Skeletal muscle tissue (tissue), 4 donors: ENCODE data around the gene FANCE. TPM values are rescaled to one million over a fixed set of nuclear protein-coding genes. Genes with fewer than 3 reads are reported as not detected.

Experiments
- H3K27ac ChIP-seq: one replicate; pipeline ENCODE4 v1.7.0; 2013; ENCODE audit warnings: mild to moderate bottlenecking, low read depth, low read length, inconsistent platforms
- H3K27me3 ChIP-seq, 3 donors: one replicate each; pipeline ENCODE4 v1.7.0; 2013; ENCODE audit warnings: low read length in 3 of 3; ENCODE audit not compliant: control insufficient read depth in 3 of 3, insufficient read depth in 3 of 3
- H3K36me3 ChIP-seq, 3 donors: one replicate each; pipeline ENCODE4 v1.7.0; 2013; ENCODE audit warnings: low read length in 3 of 3; ENCODE audit not compliant: control insufficient read depth in 3 of 3, insufficient read depth in 3 of 3
- H3K4me1 ChIP-seq, 3 donors: one replicate each; pipeline ENCODE4 v1.7.0; 2013; ENCODE audit warnings: low read length in 3 of 3, mild to moderate bottlenecking in 3 of 3; ENCODE audit not compliant: control insufficient read depth in 3 of 3, insufficient read depth in 3 of 3
- H3K4me3 ChIP-seq, 3 donors: one replicate each; pipeline ENCODE4 v1.7.0; 2013; ENCODE audit warnings: low read length in 3 of 3
- H3K9ac ChIP-seq, 3 donors: one replicate each; pipeline ENCODE4 v1.7.0; 2013; ENCODE audit warnings: low read length in 3 of 3, mild to moderate bottlenecking in 3 of 3, moderate library complexity in 2 of 3, low read depth in 1 of 3
- H3K9me3 ChIP-seq, 3 donors: one replicate each; pipeline ENCODE4 v1.7.0; 2013; ENCODE audit warnings: low read length in 3 of 3; ENCODE audit not compliant: control insufficient read depth in 3 of 3
- total RNA-seq: library from RNA; depleted of rRNA; stranded (reverse); fragments of >200 nt; gene quantifications from one replicate; pipeline ENCODE4 v1.2.3, GENCODE V29; 2014
- donor health status: Osteomylitis.

Gene FANCE
- total RNA-seq, 1 donor from 2014 or later: 21.9 TPM

DNA sequence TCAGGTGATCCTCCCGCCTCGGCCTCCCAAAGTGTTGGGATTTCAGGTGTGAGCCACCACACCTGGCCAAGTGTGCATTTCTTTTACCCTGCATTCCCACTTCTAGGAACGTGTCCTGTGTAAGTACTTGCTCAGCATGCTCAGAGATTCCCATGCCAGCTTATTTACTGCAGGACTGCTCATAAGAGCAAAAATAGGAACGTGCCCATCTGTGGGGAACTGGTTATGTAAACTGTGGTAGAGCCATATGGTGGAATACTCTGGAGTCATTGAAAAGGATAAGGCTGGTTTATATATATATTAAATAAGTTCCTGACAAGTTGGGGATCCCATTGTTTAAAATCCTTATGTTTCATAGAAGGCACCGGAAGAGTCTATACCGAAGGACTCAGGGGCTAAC is 38.2 kb upstream of the FANCE start:
- H3K36me3 ChIP-seq: peaks cover 28 to 45% (median 42%) of the 10 kb centered on the region in 3 donors
- H3K9ac ChIP-seq: no peak overlapping the region
- H3K9me3 ChIP-seq: no peaks in the 10 kb centered on the region
- H3K4me3 ChIP-seq: no peak overlapping the region
- no peak overlapping the region for H3K27ac ChIP-seq
- H3K27me3 ChIP-seq: no peaks in the 10 kb centered on the region
- peaks cover 13 to 22% (median 15%) of the 10 kb centered on the region in 3 donors for H3K4me1 ChIP-seq

DNA sequence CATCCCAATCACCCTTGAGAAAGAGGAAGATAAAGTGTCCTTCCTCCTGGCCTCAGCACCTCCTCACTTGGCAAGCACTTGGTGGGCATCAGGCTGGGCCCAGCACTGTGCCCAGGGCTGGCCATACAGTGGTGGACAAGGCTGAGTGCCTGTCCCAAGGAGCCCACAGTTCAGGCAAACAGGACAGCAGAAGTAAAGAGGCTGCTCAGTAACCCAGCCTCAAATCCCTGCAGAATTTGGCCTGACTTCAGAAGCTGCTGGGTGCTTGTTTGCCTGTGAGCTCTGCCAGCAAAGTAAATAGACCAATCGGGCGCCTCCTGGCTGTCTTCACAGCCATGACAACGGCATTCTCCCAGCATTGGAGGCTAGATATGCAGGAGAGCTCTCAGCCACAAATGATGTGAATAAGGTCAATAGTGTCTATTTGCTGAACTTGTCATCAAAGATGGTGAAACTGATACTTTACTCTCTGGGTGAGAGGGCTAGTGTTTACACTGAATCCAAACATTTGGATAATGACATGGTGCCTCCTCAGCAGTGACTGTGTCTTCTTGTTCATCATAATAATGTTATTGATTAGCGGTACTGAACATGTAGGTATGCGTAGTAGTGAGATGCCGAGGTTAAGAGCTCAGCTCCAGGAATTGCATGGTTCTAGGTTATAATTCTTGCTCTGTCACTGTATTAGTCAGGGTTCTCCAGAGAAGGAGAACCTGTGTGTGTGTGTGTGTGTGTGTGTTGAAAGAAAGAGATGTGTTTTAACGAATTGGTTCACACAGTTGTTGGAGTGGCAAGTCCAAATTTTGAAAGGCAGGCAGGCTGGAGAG is 36.9 kb upstream of the FANCE start:
- Histone ChIP-seq H3K36me3 (peaks cover 28 to 45% (median 45%) of the 10 kb centered on the region in 3 donors), H3K9ac (peak overlapping the region in 2 of 3 donors; percentile 34), H3K4me3 (no peak overlapping the region), H3K27ac (peak overlapping the region; percentile 27), H3K4me1 (peaks cover 15 to 25% (median 21%) of the 10 kb centered on the region in 3 donors), H3K27me3 (no peaks in the 10 kb centered on the region), H3K9me3 (no peaks in the 10 kb centered on the region)

DNA sequence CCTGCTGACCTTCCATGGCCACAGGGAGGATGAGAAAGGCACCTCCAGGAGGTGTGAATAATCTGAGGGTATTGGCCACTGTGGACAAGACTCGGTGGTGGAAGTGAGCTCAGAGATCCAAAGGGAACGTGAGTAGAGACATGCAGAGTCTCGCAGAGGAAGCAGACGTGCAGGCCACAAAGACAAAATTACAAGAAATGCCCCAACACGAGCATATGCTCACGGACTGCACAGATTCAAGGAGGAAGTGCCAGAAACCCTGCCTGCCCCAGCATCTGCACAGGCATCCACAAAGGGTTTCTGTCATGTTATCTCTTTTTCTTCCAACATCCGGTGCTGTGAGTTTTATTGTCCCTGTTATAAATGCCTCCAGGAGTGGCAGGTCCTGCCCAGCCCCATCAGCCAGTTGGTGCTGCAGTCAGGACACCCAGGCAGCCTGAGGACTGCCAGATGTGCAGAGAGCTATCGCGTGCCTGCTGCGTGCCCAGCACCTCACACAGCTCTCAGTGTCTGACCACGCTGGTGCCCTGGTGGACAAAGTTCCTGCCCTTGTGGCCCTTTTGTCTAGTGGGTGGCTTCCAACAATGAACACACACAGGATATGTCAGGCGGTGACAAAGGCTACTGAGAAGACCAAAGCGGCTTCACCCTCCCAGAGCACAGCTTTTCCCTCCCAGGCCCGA is 34.0 kb upstream of the FANCE start:
- peaks cover 24 to 35% (median 33%) of the 10 kb centered on the region in 3 donors for H3K36me3 ChIP-seq
- no peaks in the 10 kb centered on the region for H3K27me3 ChIP-seq
- peak overlapping the region; percentile 12 for H3K27ac ChIP-seq

DNA sequence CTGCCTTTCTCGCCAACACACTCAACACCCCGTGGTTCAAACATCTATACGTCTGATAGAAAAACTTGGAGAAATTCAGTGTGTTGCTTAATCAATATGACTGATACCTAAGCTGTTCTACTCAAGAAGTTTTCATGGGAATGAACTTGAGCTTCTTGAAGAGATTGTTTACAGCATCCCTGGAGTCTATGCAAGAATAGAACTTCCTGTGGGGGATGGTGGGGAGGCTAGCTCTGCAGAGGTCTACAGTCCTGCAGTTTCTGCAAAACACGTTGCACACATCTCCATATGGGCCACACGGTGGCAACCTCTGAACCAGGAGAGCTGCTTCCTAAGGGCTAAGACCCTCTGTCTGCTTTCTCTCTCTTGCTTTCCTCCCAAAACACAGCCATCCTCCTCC is 32.7 kb upstream of the FANCE start:
- Histone ChIP-seq H3K36me3 (peaks cover 27 to 42% (median 36%) of the 10 kb centered on the region in 3 donors), H3K4me3 (no peak overlapping the region), H3K9me3 (no peaks in the 10 kb centered on the region), H3K9ac (no peak overlapping the region), H3K27ac (no peak overlapping the region), H3K27me3 (no peaks in the 10 kb centered on the region), H3K4me1 (peaks cover 14 to 22% (median 20%) of the 10 kb centered on the region in 3 donors)

More for the DNA sequence above, 34.0 kb upstream of the FANCE start:
- Histone ChIP-seq H3K4me1 (peaks cover 15 to 25% (median 21%) of the 10 kb centered on the region in 3 donors), H3K9me3 (no peaks in the 10 kb centered on the region), H3K9ac (peak overlapping the region in 1 of 3 donors; percentile 16), H3K4me3 (no peak overlapping the region)

DNA sequence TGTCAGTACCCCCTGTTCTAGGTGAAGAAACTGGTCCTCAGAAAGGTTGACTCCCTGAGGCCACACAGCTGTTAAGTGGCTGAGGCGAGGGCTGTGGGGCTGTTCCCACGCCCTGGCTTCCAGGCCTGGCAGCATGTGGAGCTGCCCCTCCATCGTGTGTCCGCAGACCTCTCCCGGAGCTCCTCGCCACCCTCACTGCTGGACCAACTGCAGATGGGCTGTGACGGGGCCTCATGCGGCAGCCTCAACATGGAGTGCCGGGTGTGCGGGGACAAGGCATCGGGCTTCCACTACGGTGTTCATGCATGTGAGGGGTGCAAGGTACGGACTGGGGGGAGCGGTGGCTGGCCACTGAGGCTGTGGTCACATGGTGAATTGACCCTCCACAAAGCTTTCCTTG is 32.2 kb upstream of the FANCE start:
- H3K4me1 ChIP-seq: peaks cover 8 to 17% (median 14%) of the 10 kb centered on the region in 3 donors
- no peaks in the 10 kb centered on the region for H3K27me3 ChIP-seq
- peaks cover 31 to 46% (median 37%) of the 10 kb centered on the region in 3 donors for H3K36me3 ChIP-seq
- H3K4me3 ChIP-seq: no peak overlapping the region
- H3K27ac ChIP-seq: no peak overlapping the region
- no peak overlapping the region for H3K9ac ChIP-seq
- H3K9me3 ChIP-seq: no peaks in the 10 kb centered on the region

DNA sequence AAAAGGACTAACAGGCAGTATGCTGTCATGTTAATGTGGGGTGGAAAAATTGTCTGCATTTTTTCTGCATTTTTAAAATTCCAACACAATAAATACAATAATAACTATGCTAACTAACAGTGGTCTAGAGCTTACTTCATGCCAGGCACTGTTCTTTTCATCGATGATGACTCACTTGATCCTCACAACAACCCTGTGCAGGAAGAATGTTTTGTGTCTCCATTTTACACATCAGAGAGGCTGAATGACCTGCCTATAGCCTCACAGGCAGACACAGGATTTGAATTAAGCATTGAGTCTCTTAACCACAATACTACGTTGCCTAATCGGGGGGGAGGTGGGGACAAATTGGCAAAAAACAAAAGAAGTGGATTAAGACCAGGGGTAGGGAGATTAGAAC is 26.9 kb upstream of the FANCE start:
- H3K36me3 ChIP-seq: peaks cover 41 to 45% (median 42%) of the 10 kb centered on the region in 3 donors
- H3K4me1 ChIP-seq: peaks cover 0 to 8% (median 0%) of the 10 kb centered on the region in 3 donors
- no peaks in the 10 kb centered on the region for H3K27me3 ChIP-seq
- H3K27ac ChIP-seq: no peak overlapping the region
- H3K4me3 ChIP-seq: no peak overlapping the region
- H3K9me3 ChIP-seq: peaks cover 0 to 8% (median 3%) of the 10 kb centered on the region in 3 donors
- H3K9ac ChIP-seq: no peak overlapping the region

DNA sequence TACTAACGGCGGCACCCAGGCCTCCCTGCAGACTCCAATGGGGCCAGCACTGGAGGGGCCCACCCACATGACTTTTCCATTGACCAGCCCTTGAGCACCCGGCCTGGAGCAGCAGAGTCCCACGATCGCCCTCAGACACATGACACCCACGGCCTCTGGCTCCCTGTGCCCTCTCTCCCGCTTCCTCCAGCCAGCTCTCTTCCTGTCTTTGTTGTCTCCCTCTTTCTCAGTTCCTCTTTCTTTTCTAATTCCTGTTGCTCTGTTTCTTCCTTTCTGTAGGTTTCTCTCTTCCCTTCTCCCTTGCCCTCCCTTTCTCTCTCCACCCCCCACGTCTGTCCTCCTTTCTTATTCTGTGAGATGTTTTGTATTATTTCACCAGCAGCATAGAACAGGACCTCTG is 26.1 kb upstream of the FANCE start:
- H3K4me1 ChIP-seq: peaks cover 0 to 8% (median 0%) of the 10 kb centered on the region in 3 donors
- no peak overlapping the region for H3K9ac ChIP-seq
- H3K4me3 ChIP-seq: no peak overlapping the region
- peaks cover 0 to 8% (median 3%) of the 10 kb centered on the region in 3 donors for H3K9me3 ChIP-seq
- no peak overlapping the region for H3K27ac ChIP-seq
- H3K36me3 ChIP-seq: peaks cover 40 to 45% (median 41%) of the 10 kb centered on the region in 3 donors
- H3K27me3 ChIP-seq: no peaks in the 10 kb centered on the region

DNA sequence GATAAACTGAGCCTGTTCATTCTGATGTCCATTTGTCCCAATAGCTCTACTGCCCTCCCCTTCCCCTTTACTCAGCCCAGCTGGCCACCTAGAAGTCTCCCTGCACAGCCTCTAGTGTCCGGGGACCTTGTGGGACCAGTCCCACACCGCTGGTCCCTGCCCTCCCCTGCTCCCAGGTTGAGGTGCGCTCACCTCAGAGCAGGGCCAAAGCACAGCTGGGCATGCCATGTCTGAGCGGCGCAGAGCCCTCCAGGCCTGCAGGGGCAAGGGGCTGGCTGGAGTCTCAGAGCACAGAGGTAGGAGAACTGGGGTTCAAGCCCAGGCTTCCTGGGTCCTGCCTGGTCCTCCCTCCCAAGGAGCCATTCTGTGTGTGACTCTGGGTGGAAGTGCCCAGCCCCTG is 24.7 kb upstream of the FANCE start:
- H3K36me3 ChIP-seq: peaks cover 30 to 36% (median 32%) of the 10 kb centered on the region in 3 donors
- no peaks in the 10 kb centered on the region for H3K27me3 ChIP-seq
- H3K27ac ChIP-seq: no peak overlapping the region
- H3K9ac ChIP-seq: no peak overlapping the region
- H3K4me1 ChIP-seq: peaks cover 0 to 8% (median 0%) of the 10 kb centered on the region in 3 donors
- H3K9me3 ChIP-seq: peaks cover 0 to 8% (median 3%) of the 10 kb centered on the region in 3 donors
- H3K4me3 ChIP-seq: no peak overlapping the region

DNA sequence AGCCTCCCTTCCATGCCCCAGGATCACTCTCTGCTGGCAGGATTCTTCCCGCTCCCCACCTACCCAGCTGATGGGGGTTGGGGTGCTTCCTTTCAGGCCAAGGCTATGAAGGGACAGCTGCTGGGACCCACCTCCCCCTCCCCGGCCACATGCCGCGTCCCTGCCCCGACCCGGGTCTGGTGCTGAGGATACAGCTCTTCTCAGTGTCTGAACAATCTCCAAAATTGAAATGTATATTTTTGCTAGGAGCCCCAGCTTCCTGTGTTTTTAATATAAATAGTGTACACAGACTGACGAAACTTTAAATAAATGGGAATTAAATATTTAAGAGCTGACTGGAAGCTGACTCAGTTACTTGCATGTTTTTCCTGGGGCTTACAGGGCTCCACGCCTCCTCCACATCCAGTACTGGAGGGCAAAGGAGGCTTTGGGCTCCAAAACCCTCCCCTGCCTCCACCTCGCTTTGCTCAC is 24.3 kb upstream of the FANCE start:
- Histone ChIP-seq H3K4me3 (no peak overlapping the region), H3K27ac (no peak overlapping the region), H3K4me1 (peaks cover 0 to 8% (median 0%) of the 10 kb centered on the region in 3 donors), H3K27me3 (no peaks in the 10 kb centered on the region), H3K9me3 (peaks cover 0 to 8% (median 3%) of the 10 kb centered on the region in 3 donors), H3K36me3 (peaks cover 28 to 35% (median 28%) of the 10 kb centered on the region in 3 donors), H3K9ac (no peak overlapping the region)
